ENCODE measurements around the gene B4GALNT3. TPM values are rescaled to one million over a fixed set of nuclear protein-coding genes. Genes with fewer than 3 reads are reported as not detected.

Gene B4GALNT3
- total and polyA plus RNA-seq, 2 experiments from 2014 or later, result 2.8 to 15.8 TPM

DNA sequence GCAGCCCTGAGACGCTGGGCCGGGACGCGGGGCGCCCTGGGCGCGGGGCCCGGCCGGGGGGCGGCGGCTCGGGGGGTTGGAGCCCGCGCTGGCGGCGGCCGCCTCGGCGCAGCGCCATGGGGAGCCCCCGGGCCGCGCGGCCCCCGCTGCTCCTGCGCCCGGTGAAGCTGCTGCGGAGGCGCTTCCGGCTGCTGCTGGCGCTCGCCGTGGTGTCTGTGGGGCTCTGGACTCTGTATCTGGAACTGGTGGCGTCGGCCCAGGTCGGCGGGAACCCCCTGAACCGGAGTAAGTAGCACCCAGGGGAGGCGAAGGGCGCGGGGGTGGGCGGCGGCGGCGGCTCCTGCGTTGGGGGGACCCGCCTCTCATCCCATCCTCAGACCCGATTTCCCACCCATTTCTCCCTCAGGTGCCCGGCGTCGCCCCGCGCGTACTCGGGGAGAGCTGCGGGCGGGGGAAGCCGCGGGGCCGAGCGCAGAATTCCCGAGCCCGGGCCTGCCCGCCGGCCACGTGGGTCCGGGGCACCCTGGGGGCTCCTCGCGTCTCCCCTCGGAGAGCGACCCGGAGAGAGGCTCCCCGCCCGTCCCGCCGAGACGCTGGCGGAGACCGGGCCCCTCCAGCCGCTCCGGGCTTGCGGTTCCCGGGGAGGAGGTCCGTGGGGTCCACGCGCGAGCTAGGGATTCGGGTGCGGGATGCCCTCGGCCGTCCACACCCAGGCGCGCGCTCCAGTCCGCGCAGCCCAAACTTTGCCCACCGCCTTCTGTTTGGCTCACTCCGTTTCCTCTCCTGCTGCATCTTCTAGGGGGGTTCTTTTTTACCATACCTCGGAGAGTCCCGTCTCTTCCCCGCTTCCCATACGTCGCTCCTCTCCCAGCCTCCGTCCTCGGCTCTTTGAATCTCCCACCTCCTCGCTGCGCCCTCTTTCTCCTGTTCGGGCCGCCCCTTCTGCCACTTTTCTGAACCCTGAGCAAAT is 807 bp downstream of the B4GALNT3 start (continued):
- no peak for TF ChIP-seq ZNF462 (CRISPR knock-in tag; IDR thresholded peaks at IDR 0.05)
- TF ChIP-seq ZNF331 (CRISPR knock-in tag; IDR thresholded peaks at IDR 0.05; ENCODE audit: low read depth), result no peak
- TF ChIP-seq, protein P1, sequence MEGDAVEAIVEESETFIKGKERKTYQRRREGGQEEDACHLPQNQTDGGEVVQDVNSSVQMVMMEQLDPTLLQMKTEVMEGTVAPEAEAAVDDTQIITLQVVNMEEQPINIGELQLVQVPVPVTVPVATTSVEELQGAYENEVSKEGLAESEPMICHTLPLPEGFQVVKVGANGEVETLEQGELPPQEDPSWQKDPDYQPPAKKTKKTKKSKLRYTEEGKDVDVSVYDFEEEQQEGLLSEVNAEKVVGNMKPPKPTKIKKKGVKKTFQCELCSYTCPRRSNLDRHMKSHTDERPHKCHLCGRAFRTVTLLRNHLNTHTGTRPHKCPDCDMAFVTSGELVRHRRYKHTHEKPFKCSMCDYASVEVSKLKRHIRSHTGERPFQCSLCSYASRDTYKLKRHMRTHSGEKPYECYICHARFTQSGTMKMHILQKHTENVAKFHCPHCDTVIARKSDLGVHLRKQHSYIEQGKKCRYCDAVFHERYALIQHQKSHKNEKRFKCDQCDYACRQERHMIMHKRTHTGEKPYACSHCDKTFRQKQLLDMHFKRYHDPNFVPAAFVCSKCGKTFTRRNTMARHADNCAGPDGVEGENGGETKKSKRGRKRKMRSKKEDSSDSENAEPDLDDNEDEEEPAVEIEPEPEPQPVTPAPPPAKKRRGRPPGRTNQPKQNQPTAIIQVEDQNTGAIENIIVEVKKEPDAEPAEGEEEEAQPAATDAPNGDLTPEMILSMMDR (conservative IDR thresholded peaks at IDR 0.05; ENCODE audit: low read depth in 2 of 2), result no peak
- no peak for TF ChIP-seq POLR2AphosphoS5 (IDR thresholded peaks at IDR 0.05; ENCODE audit: low read depth)
- TF ChIP-seq NANOG (IDR thresholded peaks at IDR 0.05; ENCODE audit: borderline replicate concordance), result no peak
- no peak for TF ChIP-seq ZNF114 (CRISPR knock-in tag; IDR thresholded peaks at IDR 0.05)
- TF ChIP-seq, protein P2, sequence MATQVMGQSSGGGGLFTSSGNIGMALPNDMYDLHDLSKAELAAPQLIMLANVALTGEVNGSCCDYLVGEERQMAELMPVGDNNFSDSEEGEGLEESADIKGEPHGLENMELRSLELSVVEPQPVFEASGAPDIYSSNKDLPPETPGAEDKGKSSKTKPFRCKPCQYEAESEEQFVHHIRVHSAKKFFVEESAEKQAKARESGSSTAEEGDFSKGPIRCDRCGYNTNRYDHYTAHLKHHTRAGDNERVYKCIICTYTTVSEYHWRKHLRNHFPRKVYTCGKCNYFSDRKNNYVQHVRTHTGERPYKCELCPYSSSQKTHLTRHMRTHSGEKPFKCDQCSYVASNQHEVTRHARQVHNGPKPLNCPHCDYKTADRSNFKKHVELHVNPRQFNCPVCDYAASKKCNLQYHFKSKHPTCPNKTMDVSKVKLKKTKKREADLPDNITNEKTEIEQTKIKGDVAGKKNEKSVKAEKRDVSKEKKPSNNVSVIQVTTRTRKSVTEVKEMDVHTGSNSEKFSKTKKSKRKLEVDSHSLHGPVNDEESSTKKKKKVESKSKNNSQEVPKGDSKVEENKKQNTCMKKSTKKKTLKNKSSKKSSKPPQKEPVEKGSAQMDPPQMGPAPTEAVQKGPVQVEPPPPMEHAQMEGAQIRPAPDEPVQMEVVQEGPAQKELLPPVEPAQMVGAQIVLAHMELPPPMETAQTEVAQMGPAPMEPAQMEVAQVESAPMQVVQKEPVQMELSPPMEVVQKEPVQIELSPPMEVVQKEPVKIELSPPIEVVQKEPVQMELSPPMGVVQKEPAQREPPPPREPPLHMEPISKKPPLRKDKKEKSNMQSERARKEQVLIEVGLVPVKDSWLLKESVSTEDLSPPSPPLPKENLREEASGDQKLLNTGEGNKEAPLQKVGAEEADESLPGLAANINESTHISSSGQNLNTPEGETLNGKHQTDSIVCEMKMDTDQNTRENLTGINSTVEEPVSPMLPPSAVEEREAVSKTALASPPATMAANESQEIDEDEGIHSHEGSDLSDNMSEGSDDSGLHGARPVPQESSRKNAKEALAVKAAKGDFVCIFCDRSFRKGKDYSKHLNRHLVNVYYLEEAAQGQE (IDR thresholded peaks at IDR 0.05; ENCODE audit: unreplicated experiment), result no peak
